Measurements from ENCODE around the gene C17orf78.
"Not testable (repeated sequence)": the region's sequence is repeated elsewhere in the genome, so short reads cannot be mapped to it uniquely, and the experiment has no call there.

C17orf78 gene

GRCh38 chr17:37375706-37376105, at the start of gene C17orf78:
Gene C17orf78 (plus strand): TSS chr17:37375985. CDS start chr17:37376093, 108 bp downstream.
- no peak for DNase-seq (ENCODE audit: low read depth in 1 of 2, low spot score in 1 of 2)

- no peak for DNase-seq (ENCODE audit: low read depth in 1 of 2, low spot score in 1 of 2)
Observed at GRCh38 chr17:37327341-37328090, 48.3 kb upstream of the C17orf78 start.

- DNase-seq (ENCODE audit: low read depth in 1 of 2, low spot score in 1 of 2) = no peak
Observed at GRCh38 chr17:37338847-37339246, 36.9 kb upstream of the C17orf78 start.

- no peak for DNase-seq (ENCODE audit: low read depth in 1 of 2, low spot score in 1 of 2)
Observed at GRCh38 chr17:37339321-37339720, 36.5 kb upstream of the C17orf78 start.

GRCh38 chr17:37340804-37341203, 35.0 kb upstream of the C17orf78 start:
- DNase-seq (ENCODE audit: low read depth in 1 of 2, low spot score in 1 of 2) = no peak

- DNase-seq (ENCODE audit: low read depth in 1 of 2, low spot score in 1 of 2) = no peak
Observed at GRCh38 chr17:37342589-37342988, 33.2 kb upstream of the C17orf78 start.

- no peak for DNase-seq (ENCODE audit: low read depth in 1 of 2, low spot score in 1 of 2)
Observed at GRCh38 chr17:37344519-37344918, 31.3 kb upstream of the C17orf78 start.

- not testable (repeated sequence) for DNase-seq (ENCODE audit: low read depth in 1 of 2, low spot score in 1 of 2)
Observed at GRCh38 chr17:37346863-37347402, 28.9 kb upstream of the C17orf78 start.

GRCh38 chr17:37356796-37357569, 18.8 kb upstream of the C17orf78 start:
- DNase-seq (ENCODE audit: low read depth in 1 of 2, low spot score in 1 of 2) = not testable (repeated sequence)

GRCh38 chr17:37358098-37358829, 17.5 kb upstream of the C17orf78 start:
- DNase-seq (ENCODE audit: low read depth in 1 of 2, low spot score in 1 of 2) = no peak

- peak; percentile 63 to 81 for DNase-seq (ENCODE audit: low read depth in 1 of 2, low spot score in 1 of 2)
Observed at GRCh38 chr17:37358830-37359681, 16.7 kb upstream of the C17orf78 start.

- DNase-seq (ENCODE audit: low read depth in 1 of 2, low spot score in 1 of 2) = no peak
Observed at GRCh38 chr17:37359682-37360188, 16.1 kb upstream of the C17orf78 start.

GRCh38 chr17:37360632-37361031, 15.2 kb upstream of the C17orf78 start:
- no peak for DNase-seq (ENCODE audit: low read depth in 1 of 2, low spot score in 1 of 2)

GRCh38 chr17:37361543-37361942, 14.2 kb upstream of the C17orf78 start:
- DNase-seq (ENCODE audit: low read depth in 1 of 2, low spot score in 1 of 2) = no peak

- no peak for DNase-seq (ENCODE audit: low read depth in 1 of 2, low spot score in 1 of 2)
Observed at GRCh38 chr17:37365589-37365988, 10.2 kb upstream of the C17orf78 start.

GRCh38 chr17:37368577-37368976, 7.2 kb upstream of the C17orf78 start:
- no peak for DNase-seq (ENCODE audit: low read depth in 1 of 2, low spot score in 1 of 2)

- DNase-seq (ENCODE audit: low read depth in 1 of 2, low spot score in 1 of 2) = peak; percentile 9 to 22
Observed at GRCh38 chr17:37373530-37374159, 2.1 kb upstream of the C17orf78 start.

- DNase-seq (ENCODE audit: low read depth in 1 of 2, low spot score in 1 of 2) = no peak
Observed at GRCh38 chr17:37382056-37382455, 6.3 kb downstream of the C17orf78 start.

GRCh38 chr17:37384560-37385149, 8.9 kb downstream of the C17orf78 start:
- no peak for DNase-seq (ENCODE audit: low read depth in 1 of 2, low spot score in 1 of 2)

Data from activated T-helper 1 cell treated with anti-CD3 and anti-CD28 coated beads, Interleukin-2, amount 50 U/mL, for 16 hours (primary cell).